Measurements from ENCODE around the gene SLC26A1. TPM values are rescaled to one million over a fixed set of nuclear protein-coding genes. Genes with fewer than 3 reads are reported as not detected.
A peak's percentile ranks its signal among the peaks of the same experiment; 100 is the strongest.

SLC26A1 gene
- total RNA-seq, 4 donors from 2014 or later: 0.30 TPM; not detected in 3

- H3K4me1 ChIP-seq: peaks cover 19% of the 10 kb centered on the region
- no peak overlapping the region for H3K27ac ChIP-seq
- peaks cover 14% of the 10 kb centered on the region for H3K36me3 ChIP-seq
- H3K9me3 ChIP-seq: no peaks in the 10 kb centered on the region
- WGBS: 89% methylated on average over 20 of the region's 23 CpGs
- TF ChIP-seq EP300 (IDR thresholded peaks at IDR 0.05) (no peak), POLR2A (IDR thresholded peaks at IDR 0.05) (no peak), POLR2AphosphoS5 (IDR thresholded peaks at IDR 0.05) (no peak)
- TF ChIP-seq, protein P1, sequence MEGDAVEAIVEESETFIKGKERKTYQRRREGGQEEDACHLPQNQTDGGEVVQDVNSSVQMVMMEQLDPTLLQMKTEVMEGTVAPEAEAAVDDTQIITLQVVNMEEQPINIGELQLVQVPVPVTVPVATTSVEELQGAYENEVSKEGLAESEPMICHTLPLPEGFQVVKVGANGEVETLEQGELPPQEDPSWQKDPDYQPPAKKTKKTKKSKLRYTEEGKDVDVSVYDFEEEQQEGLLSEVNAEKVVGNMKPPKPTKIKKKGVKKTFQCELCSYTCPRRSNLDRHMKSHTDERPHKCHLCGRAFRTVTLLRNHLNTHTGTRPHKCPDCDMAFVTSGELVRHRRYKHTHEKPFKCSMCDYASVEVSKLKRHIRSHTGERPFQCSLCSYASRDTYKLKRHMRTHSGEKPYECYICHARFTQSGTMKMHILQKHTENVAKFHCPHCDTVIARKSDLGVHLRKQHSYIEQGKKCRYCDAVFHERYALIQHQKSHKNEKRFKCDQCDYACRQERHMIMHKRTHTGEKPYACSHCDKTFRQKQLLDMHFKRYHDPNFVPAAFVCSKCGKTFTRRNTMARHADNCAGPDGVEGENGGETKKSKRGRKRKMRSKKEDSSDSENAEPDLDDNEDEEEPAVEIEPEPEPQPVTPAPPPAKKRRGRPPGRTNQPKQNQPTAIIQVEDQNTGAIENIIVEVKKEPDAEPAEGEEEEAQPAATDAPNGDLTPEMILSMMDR (IDR thresholded peaks at IDR 0.05): no peak
- peaks cover 49% of the 10 kb centered on the region for H3K27me3 ChIP-seq
- DNase-seq (ENCODE audit: low spot score in 2 of 2): no peak
- H3K4me3 ChIP-seq: no peak overlapping the region
These were observed 2.3 kb upstream of the SLC26A1 start for GRCh38 chr4:995311-996026.

DNA sequence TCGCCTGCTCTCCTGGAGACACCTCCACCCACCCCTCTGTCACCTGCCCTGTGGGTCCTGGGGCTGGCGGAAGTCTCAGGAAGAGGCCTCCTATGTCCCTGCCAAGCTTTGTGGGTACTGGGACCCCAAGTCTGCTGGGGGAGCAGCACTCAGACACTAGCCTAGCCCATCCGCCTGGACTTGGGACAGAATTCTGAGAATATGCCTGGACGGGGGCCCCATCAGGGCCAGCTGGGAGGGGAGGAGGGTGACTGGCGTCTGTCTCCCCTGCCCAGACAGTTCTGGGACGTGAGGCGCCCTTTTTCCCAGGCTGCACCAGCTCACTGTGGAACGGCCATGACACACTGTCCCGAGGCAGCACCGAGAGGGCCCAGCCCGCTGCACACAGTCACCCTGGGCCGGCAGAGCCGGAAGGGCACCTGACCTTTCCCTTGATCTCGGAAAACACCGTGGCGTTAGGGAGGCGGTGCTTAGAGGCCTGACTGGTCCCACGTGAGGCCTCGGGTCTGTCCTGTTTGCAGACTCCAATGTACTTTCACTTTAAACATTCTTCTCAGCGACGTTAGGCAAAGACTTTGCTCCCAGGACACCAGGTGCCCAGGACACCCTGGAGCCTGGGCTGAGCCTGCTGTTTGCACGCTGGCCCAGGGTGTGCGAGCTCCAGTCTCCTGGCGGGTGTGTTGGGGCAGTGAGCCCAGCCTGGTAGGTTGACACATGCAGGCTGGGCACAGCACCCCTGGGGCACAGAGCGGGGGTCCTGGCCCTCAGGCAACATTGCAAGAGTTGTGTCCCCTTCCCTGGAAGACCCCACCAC lies 700 bp downstream of the SLC26A1 start:
- Histone ChIP-seq H3K27me3 (peaks cover 23% of the 10 kb centered on the region), H3K9me3 (no peaks in the 10 kb centered on the region), H3K36me3 (peaks cover 24% of the 10 kb centered on the region), H3K27ac (peak overlapping the region; percentile 43), H3K4me1 (peaks cover 23% of the 10 kb centered on the region), H3K4me3 (no peak overlapping the region)
- 71% methylated on average over 4 of the region's 25 CpGs for WGBS
- no peak for DNase-seq (ENCODE audit: low spot score in 2 of 2)
- TF ChIP-seq POLR2A (IDR thresholded peaks at IDR 0.05): no peak
- no peak for TF ChIP-seq EP300 (IDR thresholded peaks at IDR 0.05)
- TF ChIP-seq, protein P1 (IDR thresholded peaks at IDR 0.05): no peak
- TF ChIP-seq POLR2AphosphoS5 (IDR thresholded peaks at IDR 0.05): no peak

GRCh38 chr4:991451-992296 lies 1.5 kb downstream of the SLC26A1 start:
- Histone ChIP-seq H3K27me3 (peaks cover 14% of the 10 kb centered on the region), H3K36me3 (peaks cover 24% of the 10 kb centered on the region), H3K4me1 (peaks cover 19% of the 10 kb centered on the region), H3K9me3 (no peaks in the 10 kb centered on the region), H3K27ac (peak overlapping the region; percentile 43), H3K4me3 (no peak overlapping the region)
- WGBS: 95% methylated on average over 8 of the region's 50 CpGs
- DNase-seq (ENCODE audit: low spot score in 2 of 2): no peak
- TF ChIP-seq, protein P1 (IDR thresholded peaks at IDR 0.05): no peak
- TF ChIP-seq EP300 (IDR thresholded peaks at IDR 0.05): no peak
- TF ChIP-seq POLR2AphosphoS5 (IDR thresholded peaks at IDR 0.05): no peak
- TF ChIP-seq POLR2A (IDR thresholded peaks at IDR 0.05): no peak

DNA sequence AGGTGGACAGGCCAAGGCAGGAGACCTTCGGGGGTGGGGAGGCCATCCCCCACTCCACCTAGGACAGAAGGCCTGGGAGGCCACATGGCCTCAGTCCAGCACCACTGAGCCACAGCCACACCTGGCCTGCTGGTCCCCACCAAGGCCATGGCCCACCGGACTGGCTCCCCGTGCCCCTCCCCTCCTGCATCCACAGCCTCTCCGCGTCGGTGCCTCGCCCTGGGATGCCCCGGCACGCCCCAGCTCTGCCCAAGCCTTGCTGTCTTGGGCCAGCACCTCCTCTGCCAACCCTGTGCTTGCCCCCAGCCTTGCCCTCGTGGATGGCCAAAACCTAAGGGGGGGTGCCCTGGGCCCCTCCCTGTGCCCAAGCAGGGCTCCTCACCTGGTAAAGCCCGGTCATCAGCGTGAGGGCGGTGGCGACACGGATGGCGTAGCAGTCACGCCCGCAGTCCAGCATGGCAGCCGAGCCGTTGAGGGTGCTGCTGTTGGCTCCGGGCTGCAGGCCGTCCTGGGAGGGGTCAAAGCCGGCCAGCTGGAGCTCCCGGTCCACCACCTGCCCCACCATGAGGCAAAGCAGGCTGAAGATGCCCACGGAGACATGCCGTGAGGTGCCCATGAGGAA lies 2.3 kb downstream of the SLC26A1 start:
- Histone ChIP-seq H3K4me3 (no peak overlapping the region), H3K27me3 (peaks cover 6% of the 10 kb centered on the region), H3K36me3 (peaks cover 24% of the 10 kb centered on the region), H3K4me1 (peaks cover 23% of the 10 kb centered on the region), H3K9me3 (no peaks in the 10 kb centered on the region), H3K27ac (no peak overlapping the region)
- no peak for DNase-seq (ENCODE audit: low spot score in 2 of 2)
- TF ChIP-seq POLR2A (IDR thresholded peaks at IDR 0.05): no peak
- no peak for TF ChIP-seq POLR2AphosphoS5 (IDR thresholded peaks at IDR 0.05)
- TF ChIP-seq, protein P1 (IDR thresholded peaks at IDR 0.05): no peak
- no peak for TF ChIP-seq EP300 (IDR thresholded peaks at IDR 0.05)
- 87% methylated on average over 3 of the region's 26 CpGs for WGBS

All from suprapubic skin (tissue), 4 donors.